Astrocyte (in vitro differentiated cells and primary cell): ENCODE data around the gene VAV2.

Experiments
- CTCF ChIP-seq: IDR thresholded peaks from 2 replicates; pipeline ENCODE4 v1.5.1; 2011; ENCODE audit warnings: low read depth, mild to moderate bottlenecking, inconsistent platforms, low read length, moderate library complexity; ENCODE audit not compliant: insufficient read depth
- EZH2 ChIP-seq: IDR thresholded peaks from 2 replicates; pipeline ENCODE4 v1.6.1; 2012; ENCODE audit warnings: mild to moderate bottlenecking, low read length, inconsistent platforms; ENCODE audit not compliant: insufficient read depth

GRCh38 chr9:133758228-133758627 lies 233.9 kb downstream of the VAV2 start:
- TF ChIP-seq CTCF (no peak), EZH2 (no peak)
